Stimulated activated CD4-positive, alpha-beta T cell treated with anti-CD3 and anti-CD28 coated beads, Interleukin-12 subunit alpha, Interleukin-12 subunit beta, amount 100 ng/mL, for 48 hours (primary cell): Measurements from ENCODE around the gene RBMY1E.
"Not testable (repeated sequence)": the region's sequence is repeated elsewhere in the genome, so short reads cannot be mapped to it uniquely, and the experiment has no call there.

ENCODE experiments used
- DNase-seq, 3 donors: peaks; one replicate each; pipeline ENCODE4 v3.0.0-alpha.2; 2020; ENCODE audit warnings: low read depth in 2 of 3, low spot score in 1 of 3

The RBMY1E gene

GRCh38 chrY:21917932-21918331 is at the start of gene RBMY1E:
Gene RBMY1E (minus strand): TSS chrY:21918032. CDS start chrY:21916054, 1,978 bp downstream.
- DNase-seq, result not testable (repeated sequence)

- DNase-seq, result not testable (repeated sequence)
Observed at GRCh38 chrY:21894426-21894825, 23.4 kb downstream of the RBMY1E start, which contains the start of gene RBMY1D. Gene RBMY1D (minus strand): TSS chrY:21894526. CDS start chrY:21892513, 2,013 bp downstream.

GRCh38 chrY:21869407-21870076 is 48.3 kb downstream of the RBMY1E start:
- not testable (repeated sequence) for DNase-seq
